Retina (tissue), 1 donor: Measurements from ENCODE around the gene MRTFA.
"Not testable (repeated sequence)": the region's sequence is repeated elsewhere in the genome, so short reads cannot be mapped to it uniquely, and the experiment has no call there.

ENCODE experiments used
- DNase-seq: peaks from one replicate; pipeline ENCODE4 v3.0.0-alpha.2; 2016

Gene MRTFA

DNA sequence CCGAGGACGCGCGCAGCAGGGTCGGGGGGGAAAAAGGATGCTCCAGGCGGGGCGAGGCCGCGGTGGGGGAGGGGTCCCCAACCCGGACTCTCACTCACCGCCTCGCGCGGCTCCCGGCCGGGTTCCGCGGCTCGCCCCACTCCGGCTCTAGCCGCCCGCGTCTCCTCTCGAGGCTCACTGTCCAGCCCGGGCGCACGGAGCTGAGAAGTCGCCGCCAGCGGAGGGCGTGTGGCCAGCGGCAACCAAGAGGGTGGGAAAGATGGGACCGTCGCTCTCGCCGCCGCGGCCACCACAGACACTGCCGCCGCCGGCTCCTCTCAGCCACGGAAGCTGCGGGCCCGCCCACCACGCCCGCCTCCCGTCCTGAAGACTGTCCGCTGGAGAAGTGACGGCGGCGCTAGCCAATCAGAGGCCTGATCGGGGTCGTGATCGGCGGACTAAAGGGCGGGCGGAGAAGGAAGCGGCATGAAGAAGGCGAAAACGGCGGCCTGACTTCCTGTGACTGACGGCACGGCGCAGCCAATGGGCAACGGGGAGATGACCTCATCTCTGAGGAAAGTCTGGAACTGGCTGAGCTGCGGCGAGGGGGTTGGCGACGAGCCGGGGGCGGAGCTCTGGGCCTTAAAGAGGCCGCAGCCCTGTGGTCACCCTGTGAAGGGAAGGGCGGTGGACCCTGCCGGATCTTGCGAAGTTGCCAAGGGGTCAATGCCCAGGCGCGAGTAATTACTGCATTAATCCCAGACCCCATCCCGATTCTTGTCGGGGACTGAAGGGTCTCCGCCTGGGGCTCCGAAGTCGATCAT, at the start of gene MRTFA:
Gene MRTFA (minus strand): TSS at position 340 of the 803 bp plus-strand sequence.
- peak; percentile 99 for DNase-seq

DNA sequence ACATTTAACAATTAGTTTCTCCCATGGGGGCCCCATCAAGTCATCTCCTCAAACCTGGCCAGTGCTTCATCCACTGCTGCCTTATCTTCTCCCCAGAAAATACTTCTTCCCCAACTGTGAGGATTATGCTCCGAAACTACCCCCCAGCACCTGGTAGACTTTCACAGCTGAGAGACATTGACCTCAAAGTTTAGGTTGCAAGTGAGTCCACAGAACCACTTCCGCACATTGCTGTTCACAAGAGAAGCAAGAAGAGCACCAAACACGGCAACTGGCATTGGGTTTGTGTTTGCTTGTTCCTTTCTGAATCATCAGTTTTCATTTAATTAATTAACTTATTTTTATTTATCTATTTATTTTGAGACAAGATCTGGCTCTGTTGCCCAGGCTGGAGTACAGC, 48.9 kb upstream of the MRTFA start:
- no peak for DNase-seq

DNA sequence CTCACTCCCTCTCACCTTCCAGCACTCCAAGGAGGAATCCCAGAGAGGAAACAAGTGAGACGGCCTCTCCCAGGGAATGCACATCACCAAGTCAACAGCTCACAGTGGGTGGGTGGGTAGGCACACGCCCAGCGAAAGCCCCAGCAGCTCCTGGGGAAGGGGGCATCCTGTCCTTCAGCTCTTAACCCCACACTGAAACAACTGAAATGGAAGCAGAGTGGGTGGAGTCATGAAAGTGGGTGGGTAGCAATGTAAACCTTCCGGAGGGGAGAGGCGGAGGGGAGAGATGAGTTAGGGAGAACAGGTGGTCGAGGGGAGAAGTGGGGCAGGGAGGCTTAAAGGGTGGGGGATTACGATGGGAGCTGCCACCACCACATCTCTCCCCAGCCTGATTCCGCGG, 48.2 kb upstream of the MRTFA start:
- peak; percentile 33 for DNase-seq

DNA sequence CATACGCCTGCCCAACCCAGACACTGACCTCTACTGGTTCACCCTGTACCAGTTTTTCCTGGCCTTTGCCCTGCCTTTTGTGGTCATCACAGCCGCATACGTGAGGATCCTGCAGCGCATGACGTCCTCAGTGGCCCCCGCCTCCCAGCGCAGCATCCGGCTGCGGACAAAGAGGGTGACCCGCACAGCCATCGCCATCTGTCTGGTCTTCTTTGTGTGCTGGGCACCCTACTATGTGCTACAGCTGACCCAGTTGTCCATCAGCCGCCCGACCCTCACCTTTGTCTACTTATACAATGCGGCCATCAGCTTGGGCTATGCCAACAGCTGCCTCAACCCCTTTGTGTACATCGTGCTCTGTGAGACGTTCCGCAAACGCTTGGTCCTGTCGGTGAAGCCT, 44.9 kb upstream of the MRTFA start:
- DNase-seq: no peak

DNA sequence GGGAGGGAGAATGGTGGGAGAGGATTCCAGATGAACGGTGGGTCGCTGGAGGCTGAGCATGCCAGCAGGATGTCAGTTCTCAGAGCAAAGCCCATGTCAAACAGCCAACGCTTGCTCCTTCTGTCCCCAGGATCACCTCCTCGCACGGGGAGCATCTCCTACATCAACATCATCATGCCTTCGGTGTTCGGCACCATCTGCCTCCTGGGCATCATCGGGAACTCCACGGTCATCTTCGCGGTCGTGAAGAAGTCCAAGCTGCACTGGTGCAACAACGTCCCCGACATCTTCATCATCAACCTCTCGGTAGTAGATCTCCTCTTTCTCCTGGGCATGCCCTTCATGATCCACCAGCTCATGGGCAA, 44.3 kb upstream of the MRTFA start:
- DNase-seq: no peak

DNA sequence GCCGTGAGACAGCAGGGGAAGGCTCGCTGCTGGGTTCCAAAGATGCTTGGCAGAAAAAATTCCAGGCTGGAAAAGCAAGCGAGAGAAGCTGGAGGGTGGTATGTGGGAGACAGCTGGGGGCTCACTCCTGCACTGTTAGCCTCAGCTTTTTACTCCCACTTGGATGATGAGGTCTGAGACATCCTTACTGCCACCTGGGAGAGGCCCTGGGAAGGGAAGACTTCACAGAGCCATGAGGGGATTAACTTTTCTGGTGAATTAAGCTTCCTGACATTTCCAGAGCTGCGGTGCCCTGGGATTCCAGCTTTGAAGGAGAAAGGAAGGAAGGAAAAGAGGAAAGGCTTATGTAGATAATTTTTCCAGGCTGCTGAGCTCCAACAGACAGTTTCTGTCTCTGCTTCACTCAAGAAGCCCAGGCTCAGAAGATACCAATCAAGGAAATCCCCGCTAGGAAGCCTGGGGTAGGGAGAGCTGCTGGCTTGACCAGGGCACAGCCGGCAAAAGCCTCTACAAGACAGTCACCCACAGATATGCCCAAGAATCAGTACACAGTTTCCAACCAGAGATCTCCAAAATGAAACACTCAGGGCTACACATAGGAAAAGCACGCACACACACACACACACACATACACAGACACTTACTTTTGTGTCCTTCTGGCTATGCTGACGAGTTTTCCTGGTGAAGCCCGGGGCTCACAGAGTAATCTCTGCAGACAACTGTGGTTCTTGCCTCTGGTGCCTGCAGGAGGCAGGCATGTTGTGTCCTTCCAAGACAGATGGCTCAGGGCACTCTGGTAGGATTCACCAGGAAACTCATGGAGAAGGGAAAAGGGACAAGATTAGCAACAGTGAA, 43.7 kb upstream of the MRTFA start:
- peak; percentile 67 for DNase-seq

DNA sequence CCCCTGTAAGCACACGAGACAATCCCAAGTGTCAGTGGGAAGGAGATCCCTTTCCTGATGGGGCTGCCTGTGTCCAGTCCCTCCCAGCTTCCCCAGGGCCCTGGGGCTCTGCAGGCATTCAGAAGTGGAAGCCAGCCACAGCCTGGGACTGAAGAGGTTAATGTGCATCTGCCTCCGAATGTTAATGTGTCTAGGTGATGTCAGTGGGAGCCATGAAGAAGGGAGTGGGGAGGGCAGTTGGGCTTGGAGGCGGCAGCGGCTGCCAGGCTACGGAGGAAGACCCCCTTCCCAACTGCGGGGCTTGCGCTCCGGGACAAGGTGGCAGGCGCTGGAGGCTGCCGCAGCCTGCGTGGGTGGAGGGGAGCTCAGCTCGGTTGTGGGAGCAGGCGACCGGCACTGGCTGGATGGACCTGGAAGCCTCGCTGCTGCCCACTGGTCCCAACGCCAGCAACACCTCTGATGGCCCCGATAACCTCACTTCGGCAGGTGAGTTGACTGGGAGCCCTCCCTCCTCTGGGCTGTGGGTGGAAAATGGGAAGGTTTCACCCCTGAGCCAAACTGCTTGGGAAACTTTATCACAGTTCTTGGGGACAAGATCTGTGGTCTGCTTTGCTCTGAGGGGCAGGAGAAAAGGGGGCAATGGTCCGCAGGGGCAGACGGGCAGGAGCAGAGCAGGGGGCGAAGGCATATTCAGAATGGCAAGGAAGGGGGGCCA, 42.9 kb upstream of the MRTFA start, which contains the start of gene MCHR1:
Gene MCHR1 (plus strand): TSS at position 236 of the 715 bp plus-strand sequence. CDS start 169 bp downstream, at position 405.
- DNase-seq: peak; percentile 78

DNA sequence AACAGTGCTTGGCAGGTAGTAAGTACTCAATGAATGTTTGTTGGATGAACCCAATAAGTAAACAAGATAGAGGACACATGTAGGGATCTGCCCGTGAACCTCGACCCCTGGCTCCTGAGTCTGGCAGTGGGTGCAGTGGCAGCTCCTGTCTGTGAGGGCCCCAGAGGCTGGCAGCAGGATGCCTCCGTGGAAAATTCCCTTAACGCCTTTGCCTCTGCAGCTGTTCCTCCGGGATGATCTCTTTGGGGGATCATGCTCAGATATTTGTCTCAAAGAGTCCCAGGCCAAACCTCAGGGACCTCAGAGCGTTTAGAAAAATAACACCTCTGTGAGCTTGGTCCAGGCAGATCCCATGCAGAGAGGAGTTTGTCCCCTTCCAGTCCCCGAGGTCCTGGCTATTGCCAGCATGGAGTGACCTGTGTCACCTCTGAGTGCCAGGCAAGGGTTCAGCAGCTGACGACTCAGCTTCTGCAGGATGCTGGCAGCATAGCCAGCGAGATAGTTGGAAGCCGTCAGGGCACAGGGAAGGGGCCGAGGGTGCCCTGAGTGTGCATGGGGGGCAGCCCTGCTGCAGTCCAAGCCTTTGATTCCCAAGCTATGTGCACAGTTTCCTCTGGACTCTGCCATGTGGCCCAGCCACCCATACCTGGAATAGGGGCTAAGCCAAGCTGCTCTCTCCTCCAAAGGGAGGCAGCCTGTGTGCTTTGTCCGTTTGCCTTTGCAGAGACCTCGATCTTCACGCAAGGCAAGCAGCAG, 42.2 kb upstream of the MRTFA start:
- DNase-seq: no peak

DNA sequence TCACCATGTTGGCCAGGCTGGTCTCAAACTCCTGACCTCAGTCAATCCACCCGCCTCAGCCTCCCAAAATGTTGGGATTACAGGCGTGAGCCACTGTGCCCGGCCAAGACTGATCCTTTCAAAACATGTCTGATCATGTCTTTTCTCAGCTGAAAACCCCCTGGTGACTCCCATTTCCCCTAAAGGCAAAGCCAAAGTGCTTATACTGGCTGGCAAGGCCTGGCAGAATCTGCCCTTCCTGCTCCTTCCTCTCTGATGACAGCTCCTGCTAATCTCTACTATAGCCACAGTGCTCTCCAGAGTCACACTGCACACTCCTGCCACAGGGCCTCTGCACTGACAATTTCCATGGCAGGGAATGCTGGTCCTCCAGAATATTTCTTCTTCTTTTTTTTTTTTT, 40.1 kb upstream of the MRTFA start:
- DNase-seq: no peak

DNA sequence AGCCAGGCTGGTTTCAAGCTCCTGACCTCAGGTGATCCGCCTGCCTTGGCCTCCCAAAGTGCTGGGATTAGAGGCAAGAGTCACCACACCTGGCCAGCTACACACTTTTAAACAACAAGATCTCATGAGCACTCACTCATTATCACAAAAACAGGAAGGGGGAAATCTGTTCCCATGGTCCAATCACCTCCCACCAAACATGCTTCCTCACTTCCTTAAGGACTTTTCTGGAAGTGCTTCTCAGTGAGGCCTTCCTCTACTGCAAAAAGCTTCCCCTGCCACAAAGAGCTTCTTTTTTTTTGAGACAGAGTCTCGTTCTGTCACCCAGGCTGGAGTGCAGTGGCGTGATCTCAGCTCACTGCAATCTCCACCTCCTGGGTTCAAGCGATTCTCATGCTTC, 39.6 kb upstream of the MRTFA start:
- not testable (repeated sequence) for DNase-seq

DNA sequence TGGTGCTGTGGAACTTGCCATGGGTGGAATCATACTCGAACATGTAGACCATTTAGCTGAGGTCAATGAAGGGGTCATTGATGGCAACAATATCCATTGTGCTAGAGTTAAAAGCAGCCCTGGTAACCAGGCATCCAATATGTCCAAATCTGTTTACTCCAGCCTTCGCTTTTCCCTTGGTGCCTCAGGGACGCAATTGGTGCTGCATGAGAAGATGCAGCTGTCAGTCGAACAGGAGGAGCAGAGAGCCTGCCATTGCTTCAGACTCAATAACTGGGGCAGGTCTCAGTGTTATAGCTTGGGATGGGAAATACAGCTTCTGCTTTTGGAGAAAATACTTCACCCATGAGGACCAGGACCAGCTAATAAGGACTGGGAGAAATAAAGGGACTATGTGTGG, 37.8 kb upstream of the MRTFA start:
- DNase-seq: peak; percentile 40

DNA sequence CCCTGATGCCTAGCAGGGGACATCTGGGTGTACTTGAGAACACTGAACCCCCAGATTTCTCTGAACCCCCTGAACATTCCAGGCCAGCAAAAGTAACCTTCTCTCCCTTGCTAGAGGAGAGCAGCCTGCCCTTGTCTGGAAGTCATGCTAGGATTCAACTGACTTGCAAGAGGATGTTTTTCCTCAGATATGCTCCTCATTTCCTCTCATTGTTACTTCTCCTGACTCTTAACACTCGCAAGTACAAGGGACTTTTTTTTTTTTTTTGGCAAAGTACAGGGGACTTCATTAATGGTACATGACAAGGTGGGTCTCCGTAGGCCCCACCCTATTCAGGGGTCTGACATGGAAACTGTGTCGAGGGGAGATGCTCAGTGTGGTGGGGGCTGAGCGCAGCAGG, 36.5 kb upstream of the MRTFA start:
- DNase-seq: no peak

DNA sequence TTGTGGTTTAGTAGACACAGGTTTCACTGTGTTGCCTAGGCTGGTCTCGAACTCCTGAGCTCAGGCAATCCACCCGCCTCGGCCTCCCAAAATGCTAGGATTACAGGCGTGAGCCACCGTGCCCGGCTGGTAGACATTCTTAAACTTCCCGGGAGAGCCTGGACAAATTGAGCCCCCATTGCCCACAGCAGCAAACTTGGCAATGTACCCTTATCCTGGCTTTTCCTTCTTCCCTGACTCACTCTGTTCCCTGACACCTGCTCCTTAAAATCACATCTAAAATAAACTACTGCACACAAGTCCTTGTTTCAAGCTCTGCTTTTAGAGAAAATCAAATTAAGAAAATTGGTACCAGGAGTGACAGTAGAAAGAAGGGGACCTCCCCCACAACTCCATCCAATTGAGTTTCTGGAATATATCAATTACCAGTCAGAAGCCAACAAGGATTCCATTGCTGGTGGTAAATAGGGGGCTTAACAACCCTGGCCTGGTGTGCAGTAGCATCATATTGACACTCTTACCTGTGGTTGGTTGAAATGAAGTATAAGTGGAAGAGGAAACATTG, 35.4 kb upstream of the MRTFA start:
- DNase-seq: no peak

DNA sequence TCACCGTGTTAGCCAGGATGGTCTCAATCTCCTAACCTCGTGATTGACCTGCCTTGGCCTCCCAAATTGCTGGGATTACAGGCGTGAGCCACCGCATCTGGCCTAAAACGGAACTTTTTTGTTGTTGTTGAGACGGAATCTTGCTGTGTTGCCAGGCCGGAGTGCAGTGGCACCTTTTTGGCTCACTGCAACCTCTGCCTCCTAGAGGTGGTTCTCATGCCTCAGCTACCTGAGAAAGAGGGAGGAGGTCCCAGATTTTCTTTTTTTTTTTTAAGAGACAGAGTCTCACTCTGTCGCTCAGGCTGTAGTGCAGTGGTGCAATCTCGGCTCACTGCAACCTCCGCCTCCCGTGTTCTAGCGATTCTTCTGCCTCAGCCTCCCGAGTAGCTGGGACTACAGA, 34.9 kb upstream of the MRTFA start:
- no peak for DNase-seq

DNA sequence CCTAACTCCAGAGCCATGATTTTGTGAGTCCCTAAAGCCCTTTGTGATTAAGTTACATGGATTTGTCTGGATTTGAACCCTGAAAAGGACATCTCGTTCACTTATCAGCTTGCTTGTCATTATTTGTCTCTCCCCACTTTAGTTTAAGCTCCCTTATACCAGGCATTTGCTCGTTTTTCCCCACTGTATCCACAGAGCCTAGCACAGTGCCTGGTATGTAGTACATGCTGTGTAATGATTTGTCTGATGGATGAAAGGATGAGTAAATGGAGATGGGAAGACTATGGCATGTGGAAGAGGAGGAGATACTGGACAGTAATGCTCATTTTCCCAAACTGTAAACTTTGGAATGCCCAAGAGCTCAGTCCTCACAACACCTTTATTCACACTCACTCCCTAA, 33.5 kb upstream of the MRTFA start:
- DNase-seq: no peak

DNA sequence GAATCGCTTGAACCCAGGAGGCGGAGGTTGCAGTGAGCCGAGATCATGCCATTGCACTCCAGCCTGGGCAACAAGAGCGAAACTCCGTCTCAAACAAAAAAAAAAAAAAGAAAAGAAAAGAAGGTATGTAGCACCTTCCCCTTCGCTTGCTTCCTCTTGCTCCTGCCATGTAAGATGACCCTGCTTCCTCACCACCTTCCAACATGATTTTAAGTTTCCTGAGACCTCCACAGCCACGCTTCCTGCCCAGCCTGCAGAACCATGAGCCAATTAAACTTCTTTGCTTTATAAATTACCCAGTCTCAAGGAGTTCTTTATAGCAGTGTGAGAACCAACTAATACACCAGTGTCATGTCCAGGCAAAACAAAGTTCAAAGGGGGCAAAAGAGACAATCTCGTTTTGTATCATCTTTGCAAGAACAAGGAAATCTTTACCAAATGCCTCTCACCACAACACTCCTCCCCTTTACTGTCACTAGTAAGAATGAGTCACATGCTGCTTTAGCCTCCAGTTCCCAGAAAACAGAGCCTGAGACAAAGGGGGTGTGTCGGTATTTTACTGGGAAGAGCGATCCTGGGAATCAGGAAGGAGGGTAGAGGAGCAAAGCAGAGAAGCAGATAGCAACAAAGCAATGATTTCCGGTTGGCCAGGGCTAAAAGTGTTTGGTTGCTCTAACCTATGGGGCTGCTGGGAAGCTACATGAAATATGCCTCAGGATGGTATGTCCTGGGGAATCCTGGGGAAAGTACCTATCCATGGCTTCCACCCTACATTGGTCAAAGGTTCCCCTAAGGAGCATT, 32.3 kb upstream of the MRTFA start:
- no peak for DNase-seq

DNA sequence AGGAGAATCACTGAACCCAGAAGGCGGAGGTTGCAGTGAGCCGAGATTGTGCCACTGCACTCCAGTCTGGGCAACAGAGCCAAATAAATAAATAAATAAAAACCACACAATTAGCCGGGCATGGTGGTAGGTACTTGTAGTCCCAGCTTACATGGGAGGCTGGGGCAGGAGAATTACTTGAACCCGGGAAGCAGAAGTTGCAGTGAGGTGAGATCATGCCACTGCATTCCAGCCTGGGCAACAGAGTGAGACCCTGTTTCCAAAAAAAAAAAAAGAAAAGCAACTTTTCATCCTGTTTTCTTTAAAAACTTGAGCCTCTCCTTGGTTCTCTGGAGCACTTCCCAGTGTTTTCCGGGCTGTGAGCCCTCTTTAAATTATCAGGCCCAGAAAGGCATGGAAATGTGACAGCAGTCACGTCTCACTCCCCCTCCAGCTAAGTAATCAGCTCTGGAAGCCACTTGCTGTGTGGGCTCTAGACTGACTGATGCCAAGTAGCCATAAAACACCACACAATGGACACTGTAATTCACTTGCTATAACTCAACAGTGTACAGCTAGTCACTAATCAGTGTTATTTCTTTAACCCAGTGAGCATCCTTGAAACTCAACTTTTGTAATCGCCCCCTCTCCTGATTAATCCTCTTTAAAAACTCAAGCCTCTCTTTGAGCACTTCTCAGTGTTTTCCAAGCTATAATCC, 29.8 kb upstream of the MRTFA start:
- DNase-seq: no peak

DNA sequence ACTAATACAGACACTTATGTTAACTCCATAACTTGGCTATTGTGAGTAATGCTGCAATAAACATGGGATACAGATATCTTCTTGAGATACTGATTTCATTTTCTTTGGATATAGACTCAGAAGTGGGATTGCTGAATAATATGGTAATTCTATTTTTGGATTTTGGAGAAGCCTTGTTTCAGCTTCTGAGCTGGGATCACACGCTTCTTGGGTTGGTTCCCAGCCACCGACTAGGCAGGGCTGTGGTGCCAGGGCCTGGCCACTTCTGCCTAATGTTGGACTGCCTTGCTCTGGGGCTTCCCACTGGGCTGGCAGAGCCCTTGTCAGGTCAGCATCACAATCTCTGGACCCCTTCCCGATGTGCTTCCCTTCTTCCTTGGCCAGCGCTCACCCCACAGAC, 28.8 kb upstream of the MRTFA start:
- DNase-seq: no peak

DNA sequence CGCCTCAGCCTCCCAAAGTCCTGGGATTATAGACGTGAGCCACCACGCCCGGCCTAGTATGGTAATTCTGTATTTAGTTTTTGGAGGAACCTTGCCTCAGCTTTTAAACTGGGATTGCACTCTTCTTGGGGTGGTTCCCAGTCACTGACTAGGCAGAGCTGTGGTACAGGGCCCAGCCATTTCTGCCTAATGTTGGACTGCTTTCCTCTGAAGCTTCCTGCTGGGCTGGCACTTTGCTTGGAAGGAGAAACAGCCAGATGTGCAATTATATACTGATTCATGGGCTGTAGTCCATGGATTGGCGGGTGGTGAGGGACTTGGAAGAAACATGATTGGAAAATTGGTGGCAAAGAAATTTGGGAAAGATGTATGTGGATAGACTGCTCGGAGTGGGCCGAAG, 25.2 kb upstream of the MRTFA start:
- DNase-seq: no peak

DNA sequence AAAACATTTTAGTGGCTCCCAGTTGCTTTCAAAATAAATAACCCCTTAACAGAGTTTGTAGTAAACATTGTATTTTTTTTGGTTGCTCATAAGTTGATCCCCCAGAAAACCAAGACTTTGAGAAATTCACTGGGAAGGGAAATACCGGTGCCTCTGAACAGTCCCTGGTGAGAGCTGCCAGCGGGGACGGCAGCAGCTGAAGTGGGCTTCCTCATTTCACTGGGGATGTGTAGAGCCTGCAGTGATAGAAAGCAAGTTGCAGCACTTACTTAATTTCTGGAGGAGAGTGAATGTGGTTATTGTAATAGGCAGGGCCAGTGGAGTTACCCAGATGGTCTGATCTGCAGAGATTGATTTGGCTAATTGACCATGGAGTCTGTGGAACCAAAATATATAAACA, 24.2 kb upstream of the MRTFA start:
- DNase-seq: no peak

DNA sequence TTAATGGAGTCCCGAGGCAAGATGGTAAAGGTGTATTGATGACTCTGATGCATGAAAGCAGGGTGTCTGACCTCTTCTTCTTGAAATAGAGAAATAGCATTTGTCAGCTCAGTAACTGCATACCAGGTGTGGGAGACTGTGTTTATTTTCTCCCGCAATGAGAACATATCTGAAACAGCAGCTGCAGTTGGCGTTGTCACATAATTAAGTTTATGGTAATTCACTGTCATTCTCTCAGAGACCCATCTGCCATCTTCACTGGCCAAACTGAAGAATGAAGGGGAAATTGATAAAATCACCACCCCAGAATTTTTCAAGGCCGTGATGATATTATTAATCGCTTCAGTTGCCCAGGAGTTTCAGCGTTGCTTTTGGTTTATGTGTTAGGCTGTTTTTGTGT, 22.6 kb upstream of the MRTFA start:
- DNase-seq: no peak
